T-cell (primary cell): ENCODE data around the gene LAIR2. TPM values are rescaled to one million over a fixed set of nuclear protein-coding genes. Genes with fewer than 3 reads are reported as not detected.

Experiments used
- ATAC-seq, 4 experiments: fragments of 200-7000 bp in 3 of 4; fragments of 150-1000 bp in 1 of 4; cut with Tn5 transposase; replicated peaks in 1 of 4; 1 replicate in 3 of 4; 2 replicates in 1 of 4; pipeline ENCODE4 v1.10.0; 2021; ENCODE audit warnings: moderate library complexity in 3 of 4, mild to moderate bottlenecking in 2 of 4, moderate number of reproducible peaks in 1 of 4
- CTCF ChIA-PET, 2 donors: fragments of 300-600 bp; sonication (Branson Sonifier 250); formaldehyde crosslinking; loops; one replicate each; lab custom pipeline; 2022; ENCODE audit warnings: antibody characterized with exemption in 2 of 2; lab: Charles Lee
- POLR2A ChIA-PET, 2 donors: fragments of 300-600 bp; sonication (Branson Sonifier 250); formaldehyde crosslinking; loops; one replicate each; lab custom pipeline; 2022; ENCODE audit warnings: antibody characterized with exemption in 2 of 2; lab: Charles Lee
- DNase-seq, 35 experiments: peaks; one replicate each; pipeline versions ENCODE4 v3.0.0 to v3.0.0-alpha.2; 2013 to 2023
- H3K27ac ChIP-seq: one replicate; pipeline ENCODE4 v1.5.1; 2013; ENCODE audit warnings: low read length
- H3K27me3 ChIP-seq, 2 experiments: replicated peaks in 1 of 2; 1 replicate in 1 of 2; 2 replicates in 1 of 2; pipeline versions ENCODE4 v1.6.1 to v1.7.0; 2013; ENCODE audit warnings: low read length in 1 of 2, mixed read lengths in 1 of 2; ENCODE audit not compliant: control insufficient read depth in 2 of 2, insufficient read depth in 2 of 2; ENCODE audit errors: extremely low read depth in 1 of 2
- H3K36me3 ChIP-seq, 2 donors: 1 replicate in 1 of 2; 2 replicates in 1 of 2; pipeline versions ENCODE4 v1.6.1 to v1.7.0; 2013; ENCODE audit warnings: low read length in 1 of 2; ENCODE audit not compliant: control insufficient read depth in 2 of 2, insufficient read depth in 1 of 2; ENCODE audit errors: extremely low read depth in 1 of 2
- H3K4me1 ChIP-seq, 2 experiments: 1 replicate in 1 of 2; 2 replicates in 1 of 2; pipeline versions ENCODE4 v1.6.1 to v1.7.0; 2013; ENCODE audit warnings: low read length in 2 of 2, mixed read lengths in 1 of 2; ENCODE audit not compliant: insufficient read depth in 2 of 2, control insufficient read depth in 1 of 2; ENCODE audit errors: extremely low read depth in 1 of 2
- H3K4me3 ChIP-seq, 2 donors: 1 replicate in 1 of 2; 2 replicates in 1 of 2; pipeline versions ENCODE4 v1.5.1 to v1.7.0; 2013; ENCODE audit warnings: mild to moderate bottlenecking in 2 of 2, low read length in 1 of 2, moderate library complexity in 1 of 2; ENCODE audit not compliant: control insufficient read depth in 1 of 2; ENCODE audit errors: extremely low read depth in 1 of 2
- H3K9me3 ChIP-seq: 2 replicates; pipeline ENCODE4 v1.7.0; 2013
- H3K27ac Mint-ChIP-seq, 2 donors: one replicate each; pipeline ENCODE4 v1.8.0; 2020 to 2021; ENCODE audit warnings: mild to moderate bottlenecking in 2 of 2, mixed read lengths in 2 of 2
- H3K27me3 Mint-ChIP-seq, 2 donors: one replicate each; pipeline ENCODE4 v1.8.0; 2021 to 2022; ENCODE audit warnings: mixed read lengths in 2 of 2
- H3K36me3 Mint-ChIP-seq: one replicate; pipeline ENCODE4 v1.8.0; 2021; ENCODE audit warnings: mixed read lengths
- H3K4me1 Mint-ChIP-seq, 3 donors: one replicate each; pipeline ENCODE4 v1.8.0; 2020 to 2022; ENCODE audit warnings: mixed read lengths in 3 of 3, mild to moderate bottlenecking in 1 of 3
- H3K4me3 Mint-ChIP-seq, 3 donors: one replicate each; pipeline ENCODE4 v1.8.0; 2020 to 2022; ENCODE audit warnings: mild to moderate bottlenecking in 3 of 3, mixed read lengths in 3 of 3, moderate library complexity in 3 of 3
- H3K9me3 Mint-ChIP-seq, 3 donors: one replicate each; pipeline ENCODE4 v1.8.0; 2020 to 2022; ENCODE audit warnings: mixed read lengths in 3 of 3
- WGBS: methylation state at CpG from one replicate; pipeline ENCODE4 v1.1.5; 2013; ENCODE audit warnings: missing lambda C conversion rate; ENCODE audit not compliant: insufficient coverage; 5-methylcytosine and 5-hydroxymethylcytosine counted together
- total RNA-seq, 35 experiments: library from RNA in 6 of 35; stranded (reverse) in 6 of 35; fragments of 120-200 nt in 1 of 35; gene quantifications; one replicate each; pipeline versions ENCODE4 v1.2.1 to v1.2.4 and lab custom pipeline; 2013 to 2026

The LAIR2 gene
- total RNA-seq, 5 donors from 2014 or later (not counting 1 experiment from before 2014, with no cell fraction given): 0.49 to 16.7 (median 1.3) TPM

- DNase-seq (no peak), ATAC-seq (no peak)
- Histone ChIP-seq H3K27me3 (peaks cover 0 to 14% of the 10 kb centered on the region in 2 experiments), H3K4me1 (peaks cover 16 to 28% of the 10 kb centered on the region in 2 experiments), H3K9me3 (no peaks in the 10 kb centered on the region), H3K36me3 (no peaks in the 10 kb centered on the region), H3K4me3 (peak overlapping the region in 1 of 2 donors; percentile 10), H3K27ac (no peak overlapping the region)
- Mint-ChIP-seq H3K4me1 (peaks cover 31 to 35% (median 33%) of the 10 kb centered on the region in 3 donors), H3K9me3 (peaks cover 0 to 5% (median 4%) of the 10 kb centered on the region in 3 donors), H3K27ac (no peak overlapping the region), H3K36me3 (no peaks in the 10 kb centered on the region), H3K4me3 (peak overlapping the region in 1 of 3 donors; percentile 69), H3K27me3 (peaks cover 13 to 46% of the 10 kb centered on the region in 2 donors)
- ChIA-PET CTCF (no interaction called here), POLR2A (interaction anchor here in 1 of 2 donors (1.0 kb wide), 1 partner anchor 49 kb away, joined by 3 read pairs; the partner anchor contains the start of gene CDC42EP5)
- WGBS: 70% methylated on average over 3 of the region's 6 CpGs
These were observed 19.4 kb downstream of the LAIR2 start for GRCh38 chr19:54521860-54522513.

GRCh38 chr19:54523403-54523802 is 20.8 kb downstream of the LAIR2 start:
- H3K9me3 ChIP-seq: no peaks in the 10 kb centered on the region
- DNase-seq (no peak), ATAC-seq (no peak)
- peaks cover 9 to 52% of the 10 kb centered on the region in 2 donors for H3K27me3 Mint-ChIP-seq
- 14% methylated on average over 2 of the region's 5 CpGs for WGBS
- H3K4me1 ChIP-seq: peaks cover 16 to 34% of the 10 kb centered on the region in 2 experiments
- H3K36me3 ChIP-seq: no peaks in the 10 kb centered on the region
- H3K36me3 Mint-ChIP-seq: no peaks in the 10 kb centered on the region
- H3K27me3 ChIP-seq: peaks cover 0 to 14% of the 10 kb centered on the region in 2 experiments
- H3K4me1 Mint-ChIP-seq: peaks cover 31 to 35% (median 33%) of the 10 kb centered on the region in 3 donors
- no peak overlapping the region for H3K27ac Mint-ChIP-seq
- POLR2A ChIA-PET: no interaction called here
- H3K27ac ChIP-seq: no peak overlapping the region
- H3K9me3 Mint-ChIP-seq: peaks cover 0 to 4% (median 0%) of the 10 kb centered on the region in 3 donors
- H3K4me3 Mint-ChIP-seq: no peak overlapping the region
- H3K4me3 ChIP-seq: no peak overlapping the region
- CTCF ChIA-PET: interaction anchor here in 1 of 2 donors (0.5 kb wide), 1 partner anchor 152 kb away, joined by 3 read pairs; no protein-coding TSS in a partner anchor

GRCh38 chr19:54525636-54526035 is 23.0 kb downstream of the LAIR2 start:
- H3K36me3 Mint-ChIP-seq: no peaks in the 10 kb centered on the region
- Histone ChIP-seq H3K27me3 (peaks cover 0 to 5% of the 10 kb centered on the region in 2 experiments), H3K4me1 (peaks cover 9 to 42% of the 10 kb centered on the region in 2 experiments), H3K27ac (no peak overlapping the region), H3K4me3 (no peak overlapping the region), H3K9me3 (no peaks in the 10 kb centered on the region), H3K36me3 (no peaks in the 10 kb centered on the region)
- DNase-seq (no peak), ATAC-seq (no peak)
- no peak overlapping the region for H3K4me3 Mint-ChIP-seq
- CTCF ChIA-PET: interaction anchor here in 1 of 2 donors (0.5 kb wide), 1 partner anchor 1216 kb away, joined by 3 read pairs; no protein-coding TSS in a partner anchor
- H3K27ac Mint-ChIP-seq: no peak overlapping the region
- peaks cover 8 to 47% of the 10 kb centered on the region in 2 donors for H3K27me3 Mint-ChIP-seq
- POLR2A ChIA-PET: no interaction called here
- 100% methylated on average over 1 of the region's 5 CpGs for WGBS
- H3K4me1 Mint-ChIP-seq: peaks cover 24 to 30% (median 26%) of the 10 kb centered on the region in 3 donors
- H3K9me3 Mint-ChIP-seq: peaks cover 0 to 4% (median 0%) of the 10 kb centered on the region in 3 donors

- ChIA-PET POLR2A (no interaction called here), CTCF (no interaction called here)
- H3K9me3 ChIP-seq: no peaks in the 10 kb centered on the region
- no peak overlapping the region for H3K4me3 Mint-ChIP-seq
- H3K4me1 ChIP-seq: peaks cover 2 to 28% of the 10 kb centered on the region in 2 experiments
- H3K9me3 Mint-ChIP-seq: peaks cover 0 to 4% (median 0%) of the 10 kb centered on the region in 3 donors
- no peaks in the 10 kb centered on the region for H3K27me3 ChIP-seq
- H3K36me3 Mint-ChIP-seq: no peaks in the 10 kb centered on the region
- DNase-seq: no peak
- no peak overlapping the region for H3K27ac ChIP-seq
- no peaks in the 10 kb centered on the region for H3K36me3 ChIP-seq
- no peak overlapping the region for H3K4me3 ChIP-seq
- H3K27ac Mint-ChIP-seq: no peak overlapping the region
- peaks cover 4 to 35% of the 10 kb centered on the region in 2 donors for H3K27me3 Mint-ChIP-seq
- peaks cover 12 to 16% (median 13%) of the 10 kb centered on the region in 3 donors for H3K4me1 Mint-ChIP-seq
- whole genome bisulfite sequencing: 60% methylated on average over 11 of the region's 26 CpGs
- no peak for ATAC-seq
These were observed 24.3 kb downstream of the LAIR2 start for GRCh38 chr19:54526972-54527371.

- Mint-ChIP-seq H3K27me3 (peaks cover 27 to 44% of the 10 kb centered on the region in 2 donors), H3K4me1 (peaks cover 0 to 18% (median 6%) of the 10 kb centered on the region in 3 donors), H3K27ac (no peak overlapping the region), H3K4me3 (no peak overlapping the region), H3K9me3 (peaks cover 0 to 4% (median 0%) of the 10 kb centered on the region in 3 donors), H3K36me3 (no peaks in the 10 kb centered on the region)
- no peaks in the 10 kb centered on the region for H3K9me3 ChIP-seq
- no peaks in the 10 kb centered on the region for H3K36me3 ChIP-seq
- H3K4me1 ChIP-seq: peaks cover 0 to 35% of the 10 kb centered on the region in 2 experiments
- DNase-seq (no peak), ATAC-seq (no peak)
- peaks cover 0 to 18% of the 10 kb centered on the region in 2 experiments for H3K27me3 ChIP-seq
- no CpG with 5 or more reads among the region's 5 CpGs for WGBS
- CTCF ChIA-PET: no interaction called here
- POLR2A ChIA-PET: no interaction called here
- no peak overlapping the region for H3K27ac ChIP-seq
- H3K4me3 ChIP-seq: no peak overlapping the region
These were observed 28.2 kb downstream of the LAIR2 start for GRCh38 chr19:54530866-54531265.

GRCh38 chr19:54532528-54532927 is 29.9 kb downstream of the LAIR2 start:
- peaks cover 0 to 18% (median 6%) of the 10 kb centered on the region in 3 donors for H3K4me1 Mint-ChIP-seq
- no peaks in the 10 kb centered on the region for H3K36me3 Mint-ChIP-seq
- Histone ChIP-seq H3K27me3 (peaks cover 0 to 31% of the 10 kb centered on the region in 2 experiments), H3K4me1 (peaks cover 0 to 35% of the 10 kb centered on the region in 2 experiments), H3K36me3 (no peaks in the 10 kb centered on the region), H3K27ac (no peak overlapping the region), H3K9me3 (no peaks in the 10 kb centered on the region), H3K4me3 (peak overlapping the region in 1 of 2 donors; percentile 2)
- POLR2A ChIA-PET: no interaction called here
- peak in 13 of 35 experiments; percentile 3 to 51 (median 14) for DNase-seq
- H3K27ac Mint-ChIP-seq: no peak overlapping the region
- peak in 2 of 4 experiments; percentile 32 to 48 for ATAC-seq
- peaks cover 39 to 48% of the 10 kb centered on the region in 2 donors for H3K27me3 Mint-ChIP-seq
- CTCF ChIA-PET: interaction anchor here in 1 of 2 donors (0.7 kb wide), 1 partner anchor 376 kb away, joined by 3 read pairs; no protein-coding TSS in a partner anchor
- H3K4me3 Mint-ChIP-seq: peak overlapping the region in 1 of 3 donors; percentile 13
- 40% methylated on average over 1 of the region's 4 CpGs for WGBS
- H3K9me3 Mint-ChIP-seq: no peaks in the 10 kb centered on the region
